GM19238 (cell line): ENCODE results near the gene KDM2B.
A peak's percentile ranks its signal among the peaks of the same experiment; 100 is the strongest.

Source experiments
- DNase-seq: peaks from one replicate; pipeline ENCODE4 v3.0.0; 2011; ENCODE audit warnings: low spot score; ENCODE audit not compliant: insufficient read length

KDM2B gene

GRCh38 chr12:121580959-121581685 lies at the start of gene KDM2B:
Gene KDM2B, minus strand, starts transcription at chr12:121581023. Its CDS starts 112 bp downstream, at chr12:121580911.
- no peak for DNase-seq

- no peak for DNase-seq
These were observed 47.7 kb upstream of the KDM2B start for GRCh38 chr12:121628536-121628935.

- DNase-seq, result no peak
These were observed 47.2 kb upstream of the KDM2B start for GRCh38 chr12:121628037-121628436.

GRCh38 chr12:121626853-121627640 lies 46.2 kb upstream of the KDM2B start:
- DNase-seq, result peak; percentile 70

- peak; percentile 89 for DNase-seq
These were observed 45.4 kb upstream of the KDM2B start, which contains the start of gene ORAI1 for GRCh38 chr12:121626087-121626852. Gene ORAI1, plus strand, starts transcription at chr12:121626530.

- no peak for DNase-seq
These were observed 39.6 kb upstream of the KDM2B start for GRCh38 chr12:121620333-121620891.

- no peak for DNase-seq
These were observed 37.9 kb upstream of the KDM2B start for GRCh38 chr12:121618659-121619233.

- no peak for DNase-seq
These were observed 34.1 kb upstream of the KDM2B start for GRCh38 chr12:121614872-121615467.

GRCh38 chr12:121613462-121613861 lies 32.6 kb upstream of the KDM2B start:
- DNase-seq, result no peak

- DNase-seq, result no peak
These were observed 30.5 kb upstream of the KDM2B start for GRCh38 chr12:121611306-121611705.

- DNase-seq, result no peak
These were observed 29.7 kb upstream of the KDM2B start for GRCh38 chr12:121610239-121611149.

GRCh38 chr12:121608301-121608700 lies 27.5 kb upstream of the KDM2B start:
- no peak for DNase-seq

GRCh38 chr12:121603581-121603980 lies 22.8 kb upstream of the KDM2B start:
- DNase-seq, result no peak

GRCh38 chr12:121602766-121603165 lies 21.9 kb upstream of the KDM2B start:
- no peak for DNase-seq

GRCh38 chr12:121600702-121601336 lies 20.0 kb upstream of the KDM2B start:
- no peak for DNase-seq

- DNase-seq, result no peak
These were observed 15.7 kb upstream of the KDM2B start for GRCh38 chr12:121596526-121596925.

GRCh38 chr12:121595520-121595919 lies 14.7 kb upstream of the KDM2B start:
- DNase-seq, result no peak

GRCh38 chr12:121592320-121592719 lies 11.5 kb upstream of the KDM2B start:
- no peak for DNase-seq

GRCh38 chr12:121590476-121591143 lies 9.8 kb upstream of the KDM2B start:
- peak; percentile 64 for DNase-seq
